COR-L47 (cell line): ENCODE measurements around the gene IFIH1.
A peak's percentile ranks its signal among the peaks of the same experiment; 100 is the strongest.

Experiments used
- DNase-seq: peaks from one replicate; lab custom pipeline; 2025; lab: John Stamatoyannopoulos, UW

The IFIH1 gene

GRCh38 chr2:162257425-162257824, 61.1 kb downstream of the IFIH1 start:
- no peak for DNase-seq

- DNase-seq = no peak
Observed at GRCh38 chr2:162256591-162256991, 61.9 kb downstream of the IFIH1 start.

- DNase-seq = no peak
Observed at GRCh38 chr2:162254236-162254871, 64.1 kb downstream of the IFIH1 start.

GRCh38 chr2:162253435-162253834, 65.0 kb downstream of the IFIH1 start:
- DNase-seq = no peak

- DNase-seq = no peak
Observed at GRCh38 chr2:162252153-162252552, 66.3 kb downstream of the IFIH1 start.

- DNase-seq = no peak
Observed at GRCh38 chr2:162245781-162246180, 72.7 kb downstream of the IFIH1 start.

GRCh38 chr2:162245061-162245460, 73.4 kb downstream of the IFIH1 start:
- DNase-seq = no peak

GRCh38 chr2:162244541-162245031, 73.9 kb downstream of the IFIH1 start:
- DNase-seq = no peak

- no peak for DNase-seq
Observed at GRCh38 chr2:162243715-162244114, 74.8 kb downstream of the IFIH1 start.

- no peak for DNase-seq
Observed at GRCh38 chr2:162243294-162243693, 75.2 kb downstream of the IFIH1 start, which contains the start of gene FAP. TSS of gene FAP (minus strand) at chr2:162243445. CDS start at chr2:162243327, 118 bp downstream.

- DNase-seq = peak; percentile 66
Observed at GRCh38 chr2:162242586-162243280, 75.8 kb downstream of the IFIH1 start.

GRCh38 chr2:162241571-162241970, 76.9 kb downstream of the IFIH1 start:
- DNase-seq = no peak

GRCh38 chr2:162234620-162235462, 83.6 kb downstream of the IFIH1 start:
- DNase-seq = no peak

- no peak for DNase-seq
Observed at GRCh38 chr2:162233197-162233596, 85.3 kb downstream of the IFIH1 start.

- no peak for DNase-seq
Observed at GRCh38 chr2:162232671-162233070, 85.8 kb downstream of the IFIH1 start.

- DNase-seq = no peak
Observed at GRCh38 chr2:162232027-162232426, 86.5 kb downstream of the IFIH1 start.

GRCh38 chr2:162230761-162231160, 87.7 kb downstream of the IFIH1 start:
- DNase-seq = no peak

GRCh38 chr2:162226836-162227235, 91.6 kb downstream of the IFIH1 start:
- no peak for DNase-seq

- DNase-seq = peak; percentile 35
Observed at GRCh38 chr2:162221064-162221463, 97.4 kb downstream of the IFIH1 start.

- no peak for DNase-seq
Observed at GRCh38 chr2:162220368-162220767, 98.1 kb downstream of the IFIH1 start.

GRCh38 chr2:162219426-162219825, 99.1 kb downstream of the IFIH1 start:
- no peak for DNase-seq

GRCh38 chr2:162217598-162217997, 100.9 kb downstream of the IFIH1 start:
- DNase-seq = no peak
